Measurements from ENCODE around the gene IRX3.

- TF ChIP-seq EZH2 (IDR thresholded peaks at IDR 0.05) (no peak), POLR2AphosphoS5 (IDR thresholded peaks at IDR 0.05; ENCODE audit: borderline replicate concordance, low read depth, low read length) (no peak)
Measured at GRCh38 chr16:54241525-54241924, 45.1 kb downstream of the IRX3 start.

All from SK-N-MC (cell line).